ENCODE data around the gene WDR86.

Gene WDR86

GRCh38 chr7:151409667-151410404, at the start of gene WDR86:
Gene WDR86 (minus strand): TSS chr7:151410038. CDS start chr7:151409589, 449 bp downstream.
- no peak for DNase-seq

GRCh38 chr7:151457534-151457933, 47.7 kb upstream of the WDR86 start:
- DNase-seq = no peak

- no peak for DNase-seq
Measured at GRCh38 chr7:151456782-151457181, 46.9 kb upstream of the WDR86 start.

DNA sequence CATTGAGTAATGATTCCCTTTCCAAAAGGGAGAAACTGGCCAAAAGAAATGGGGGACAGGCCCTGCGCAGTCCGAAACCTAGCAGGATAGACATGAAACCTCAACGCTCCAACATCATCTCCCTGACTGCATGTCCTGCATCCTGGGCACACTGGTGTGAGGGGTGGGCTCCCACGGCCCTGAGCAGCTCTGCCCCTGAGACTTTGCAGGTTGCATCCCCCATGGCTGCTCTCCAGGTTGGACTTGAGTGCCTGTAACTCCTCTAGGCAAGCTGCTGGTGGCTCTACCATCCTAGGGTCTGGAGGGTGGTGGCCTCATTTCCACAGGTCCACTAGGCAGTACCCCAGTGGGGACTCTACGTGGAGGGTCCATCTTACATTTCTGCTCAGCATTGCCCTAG, 46.4 kb upstream of the WDR86 start:
- DNase-seq = no peak

DNA sequence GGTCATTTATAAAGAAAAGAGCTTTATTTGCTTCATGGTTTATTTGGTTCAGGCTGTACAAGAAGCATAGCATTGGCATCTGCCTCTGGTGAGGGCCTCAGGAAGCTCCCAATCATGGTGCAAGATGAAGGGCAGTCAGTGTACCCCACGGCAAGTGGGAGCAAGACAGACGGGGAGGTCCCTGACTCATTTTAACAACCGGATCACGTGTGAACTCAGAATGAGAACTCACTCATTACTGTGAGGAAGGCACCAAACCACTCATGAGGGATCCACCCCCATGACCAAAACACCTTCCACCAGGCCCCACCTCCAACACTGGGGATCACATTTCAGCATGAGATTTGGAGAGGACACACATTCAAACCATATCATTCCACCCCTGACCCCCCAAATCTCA, 45.9 kb upstream of the WDR86 start:
- no peak for DNase-seq

- DNase-seq = no peak
Measured at GRCh38 chr7:151454932-151455530, 45.2 kb upstream of the WDR86 start.

DNA sequence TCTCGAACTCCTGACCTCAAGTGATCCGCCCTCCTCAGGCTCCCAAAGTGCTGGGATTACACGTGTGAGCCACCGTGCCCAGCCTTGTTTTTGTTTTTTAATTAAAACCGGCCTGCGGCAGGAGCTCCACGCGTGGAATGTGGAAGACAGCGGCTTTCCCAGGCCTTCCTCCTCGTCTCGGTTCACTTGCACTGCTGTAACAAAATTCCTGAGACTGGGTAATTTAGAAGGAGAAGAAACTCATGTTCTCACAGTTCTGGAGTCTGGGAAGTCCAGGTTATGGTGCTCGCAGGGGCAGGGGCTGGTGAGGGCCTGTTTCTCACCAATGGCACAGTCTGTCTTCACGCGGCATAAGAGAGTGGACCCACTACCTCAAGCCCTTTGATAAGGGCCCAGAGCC, 44.5 kb upstream of the WDR86 start:
- no peak for DNase-seq

DNA sequence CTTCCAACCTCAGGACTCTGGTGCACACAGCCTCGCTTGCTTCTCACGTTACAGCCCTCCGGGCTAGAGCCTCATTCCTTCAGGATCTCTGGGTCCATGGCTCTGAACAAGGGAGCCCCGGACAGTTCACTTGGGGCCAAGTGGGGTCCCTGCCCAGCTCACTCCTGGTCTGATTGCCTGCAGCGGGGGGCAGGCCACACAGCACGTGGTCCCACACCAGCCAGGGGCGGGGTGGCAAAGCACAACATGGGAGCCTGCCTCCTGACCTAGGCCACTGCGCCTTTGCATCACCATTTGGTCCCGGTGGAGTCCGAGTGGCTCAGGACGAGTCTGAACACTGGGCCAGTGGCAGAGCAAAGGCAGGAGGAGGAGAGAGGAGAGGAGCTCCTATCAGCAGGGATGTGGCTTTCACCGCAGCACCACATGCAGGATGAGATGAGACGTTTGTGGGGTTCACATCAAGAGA, 43.5 kb upstream of the WDR86 start:
- DNase-seq = no peak

- no peak for DNase-seq
Measured at GRCh38 chr7:151452680-151453325, 43.0 kb upstream of the WDR86 start.

DNA sequence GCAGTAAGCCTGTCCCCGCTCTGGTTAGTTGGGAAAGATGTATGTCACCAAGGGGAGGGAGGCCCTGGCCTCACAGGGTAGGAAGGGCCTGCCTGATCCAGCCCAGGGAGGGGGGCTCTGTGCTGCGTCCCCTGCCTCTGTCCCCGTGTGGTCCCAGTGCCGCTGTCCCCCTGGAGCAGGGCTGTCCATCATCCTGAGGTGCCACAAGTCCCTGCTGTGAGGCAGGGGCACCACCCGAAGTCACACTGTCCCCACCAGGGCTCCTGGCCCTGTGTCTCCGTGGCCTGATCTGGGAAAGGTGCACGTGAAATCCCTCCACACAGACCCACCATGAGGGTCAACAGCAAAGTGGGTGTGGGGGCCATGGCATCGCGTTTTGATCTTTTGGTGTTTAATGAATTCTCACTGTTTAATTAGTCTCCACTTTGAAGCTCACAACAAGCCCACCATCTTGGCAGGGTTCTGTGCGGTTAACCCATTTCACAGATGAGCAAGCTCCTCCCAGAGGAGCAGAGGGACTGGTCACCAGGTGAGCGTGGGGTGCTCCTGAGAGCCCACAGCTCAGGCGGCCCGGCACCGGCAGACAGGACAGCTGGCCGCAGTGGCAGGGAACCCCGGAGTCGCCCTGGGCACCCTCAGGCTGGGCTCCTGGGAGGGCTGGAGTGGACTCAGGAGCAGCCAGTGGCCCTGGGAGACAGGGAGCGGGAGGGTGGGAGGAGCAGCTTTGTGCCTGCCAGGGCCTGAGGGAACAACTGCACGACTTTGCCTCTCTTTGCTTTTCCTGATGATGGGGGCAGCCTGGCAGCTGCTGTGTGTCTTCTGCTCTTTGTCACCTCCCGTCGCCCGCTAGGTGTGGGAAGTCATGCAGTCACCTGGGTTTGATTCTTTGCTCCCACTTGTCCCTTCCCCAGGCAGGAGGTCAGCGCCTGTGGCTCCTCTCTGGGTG, 42.1 kb upstream of the WDR86 start:
- DNase-seq = no peak

DNA sequence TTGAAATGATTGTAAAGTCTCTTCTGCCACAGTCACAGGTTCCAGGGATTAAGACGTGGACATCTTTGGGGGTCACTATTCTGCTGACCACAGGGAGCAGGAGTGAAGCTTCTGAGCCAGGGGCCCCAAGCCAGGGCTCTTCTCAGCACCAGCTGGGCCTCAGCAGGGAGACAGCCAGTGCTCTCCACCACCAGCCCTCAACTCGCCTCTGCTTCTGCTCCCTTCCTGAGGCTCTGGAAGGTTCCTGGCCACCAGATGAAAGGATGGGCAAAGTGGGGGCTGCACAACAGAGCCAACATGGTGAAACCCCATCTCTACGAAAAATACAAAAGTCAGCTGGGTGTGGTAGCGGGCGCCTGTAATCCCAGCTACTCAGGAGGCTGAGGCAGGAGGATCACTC, 41.3 kb upstream of the WDR86 start:
- DNase-seq = no peak

- DNase-seq = no peak
Measured at GRCh38 chr7:151449990-151450389, 40.2 kb upstream of the WDR86 start.

GRCh38 chr7:151448261-151449252, 38.7 kb upstream of the WDR86 start:
- peak; percentile 17 for DNase-seq

DNA sequence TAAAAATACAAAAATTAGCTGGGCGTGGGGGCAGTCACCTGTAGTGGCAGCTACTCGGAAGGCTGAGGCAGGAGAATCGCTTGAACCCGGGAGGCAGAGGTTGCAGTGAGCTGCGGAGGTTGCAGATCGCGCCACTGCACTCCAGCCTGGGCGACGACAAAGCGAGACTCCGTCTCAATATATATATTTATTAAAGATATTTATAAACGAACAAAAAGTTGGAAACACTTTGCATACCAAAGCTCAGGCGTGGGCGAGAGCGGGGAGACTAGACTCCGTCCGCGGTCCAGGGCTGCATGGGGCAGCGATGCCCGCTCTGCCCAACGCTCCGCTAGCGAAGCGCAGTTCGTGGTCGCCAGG, 38.0 kb upstream of the WDR86 start:
- no peak for DNase-seq

DNA sequence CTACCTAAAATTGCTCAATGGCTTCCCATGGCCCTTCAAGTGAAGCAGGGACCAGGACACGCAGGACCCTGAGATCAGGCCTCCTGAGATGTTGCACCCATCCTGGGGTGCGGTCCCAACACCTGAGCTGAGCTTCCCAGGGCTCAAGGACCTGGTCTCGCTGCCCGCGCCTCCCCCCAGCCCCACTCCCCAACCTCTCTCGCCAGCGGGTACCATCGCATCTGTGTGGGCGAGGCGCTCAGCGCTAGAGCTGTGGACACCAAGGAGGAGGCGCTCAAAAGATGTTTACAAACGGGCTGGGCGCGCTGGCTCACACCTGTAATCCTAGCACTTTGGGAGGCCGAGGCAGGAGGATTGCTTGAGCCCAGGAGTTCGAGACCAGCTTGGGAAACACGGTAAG, 37.5 kb upstream of the WDR86 start:
- no peak for DNase-seq

DNA sequence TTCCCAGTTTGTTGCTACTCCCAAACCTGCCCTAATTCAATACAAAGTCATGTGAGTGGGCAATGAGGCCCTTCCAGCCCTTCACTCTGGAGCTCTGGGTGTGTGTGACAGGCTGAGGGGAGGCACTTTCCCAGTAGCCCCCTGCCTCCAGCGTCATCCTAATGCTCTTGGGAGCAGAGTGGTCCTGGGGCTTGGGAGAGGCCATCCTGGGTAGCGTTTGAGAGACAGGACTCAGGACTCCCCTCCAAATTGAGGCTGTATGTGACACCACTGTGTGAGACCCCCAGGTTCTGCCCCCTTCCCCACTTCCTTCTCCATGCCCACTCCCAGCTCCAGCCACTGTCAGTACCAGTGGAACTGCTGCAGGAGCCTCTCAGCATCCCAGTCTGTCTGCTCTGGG, 36.6 kb upstream of the WDR86 start:
- no peak for DNase-seq

DNA sequence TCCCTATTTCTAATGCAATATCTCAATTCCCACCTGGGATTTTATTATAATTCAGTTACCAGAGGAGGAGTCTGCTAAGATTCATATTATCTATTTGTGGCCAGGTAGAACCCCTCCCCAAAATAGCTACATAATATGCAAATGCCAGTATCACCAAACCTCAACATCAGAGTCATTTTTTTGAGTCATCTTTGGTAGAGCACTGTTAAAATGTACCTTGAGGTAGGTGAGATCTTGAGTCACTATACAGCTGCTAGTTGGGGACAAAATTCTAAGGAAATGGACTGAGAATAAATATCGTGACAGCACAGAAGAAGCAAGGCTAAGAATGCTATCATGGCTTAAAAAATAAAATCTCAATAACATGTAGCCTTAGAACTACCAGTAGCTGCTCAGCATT, 34.8 kb upstream of the WDR86 start:
- no peak for DNase-seq

GRCh38 chr7:151442776-151443496, 33.1 kb upstream of the WDR86 start:
- DNase-seq = no peak

DNA sequence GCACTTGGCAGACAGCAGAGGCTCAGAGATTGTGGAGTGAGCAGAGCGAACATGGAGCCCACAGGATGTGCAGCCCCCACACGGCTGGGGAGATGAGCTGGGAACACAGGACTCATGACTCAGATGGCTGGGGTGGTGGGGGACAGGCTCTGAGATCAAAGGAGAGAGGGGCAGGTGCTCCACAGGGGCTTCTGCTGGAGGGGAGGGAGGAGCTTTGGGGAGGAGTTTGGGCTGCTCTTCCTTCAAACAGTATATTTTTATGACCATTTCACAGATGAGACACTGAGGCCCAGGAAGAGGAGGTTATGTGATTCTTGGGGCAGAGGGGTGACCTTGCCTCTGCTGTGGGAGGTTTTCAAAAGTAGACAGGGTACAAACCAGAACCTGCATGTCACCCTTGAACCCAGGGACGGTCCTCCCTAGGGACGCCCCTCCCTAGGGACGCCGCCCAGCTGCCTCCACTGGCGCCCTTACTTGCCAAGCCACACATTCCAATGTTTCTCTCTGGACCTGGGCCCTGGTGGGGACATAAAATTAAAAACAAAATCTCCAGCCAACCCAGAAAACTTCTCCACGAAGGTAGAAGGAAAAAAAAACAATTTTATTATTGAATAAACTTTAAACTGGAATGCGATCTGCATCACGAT, 31.1 kb upstream of the WDR86 start:
- no peak for DNase-seq

All from NCI-H2029 (cell line).